COLO668 (cell line): ENCODE results near the gene ERC2.

ENCODE experiments used
- DNase-seq: peaks from one replicate; lab custom pipeline; 2025; ENCODE audit not compliant: unreplicated experiment; lab: John Stamatoyannopoulos, UW

The ERC2 gene

DNA sequence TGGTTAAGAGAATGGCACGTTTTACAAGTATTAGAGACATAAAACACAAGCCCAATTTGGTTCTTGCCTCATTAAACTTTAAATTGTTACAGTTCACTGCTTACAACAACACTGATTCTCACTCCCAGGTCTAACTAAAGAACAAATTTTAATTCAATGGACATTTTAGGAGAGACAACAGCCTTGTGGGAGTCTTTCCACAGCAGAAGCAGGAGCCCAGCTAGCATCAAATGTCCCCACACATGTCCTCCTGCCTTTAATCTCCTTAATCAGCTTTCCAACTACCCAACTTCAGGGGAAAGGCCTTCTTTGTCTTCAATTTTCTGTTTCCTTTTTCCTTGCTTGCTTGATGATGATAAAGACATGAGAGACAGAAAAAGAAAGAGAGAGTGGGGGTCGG lies 693.4 kb downstream of the ERC2 start:
- no peak for DNase-seq

DNA sequence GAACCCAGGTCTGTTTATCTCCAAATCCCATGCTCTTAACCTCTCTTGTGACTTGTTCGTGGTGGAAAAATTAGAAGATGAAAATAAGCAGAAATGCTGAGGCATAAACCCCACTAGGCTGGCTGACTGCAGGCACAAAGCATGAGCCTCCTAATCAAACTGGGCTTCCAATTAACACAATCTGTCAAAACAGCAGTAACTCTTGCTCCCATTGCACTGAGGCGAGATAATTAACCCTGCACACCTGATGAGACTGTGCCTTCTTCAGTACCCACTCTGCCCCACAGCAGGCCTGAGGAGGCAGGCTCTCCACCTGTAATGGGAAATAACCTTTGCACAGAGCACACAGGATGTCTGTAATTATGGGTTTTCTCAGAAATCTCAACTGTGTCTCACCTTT lies 696.8 kb downstream of the ERC2 start:
- no peak for DNase-seq

DNA sequence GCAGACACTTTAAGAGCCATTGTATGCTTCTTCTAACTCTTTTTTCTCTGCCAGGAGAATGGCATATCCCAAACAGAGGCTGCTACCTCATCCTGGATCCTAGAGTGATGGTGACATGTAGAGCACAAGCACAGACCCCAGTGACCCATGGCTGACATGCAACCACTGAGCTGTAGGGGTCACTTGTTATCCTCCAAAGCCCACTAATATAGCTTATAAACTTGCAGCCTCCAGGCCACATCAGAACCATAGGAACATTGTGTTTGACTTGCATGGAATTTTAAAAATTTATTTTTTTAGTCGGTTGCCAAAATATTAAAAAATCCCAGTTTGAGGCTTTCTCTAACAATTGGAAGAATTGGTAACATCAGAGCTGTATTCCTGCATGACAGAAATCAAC lies 698.2 kb downstream of the ERC2 start:
- DNase-seq = no peak

DNA sequence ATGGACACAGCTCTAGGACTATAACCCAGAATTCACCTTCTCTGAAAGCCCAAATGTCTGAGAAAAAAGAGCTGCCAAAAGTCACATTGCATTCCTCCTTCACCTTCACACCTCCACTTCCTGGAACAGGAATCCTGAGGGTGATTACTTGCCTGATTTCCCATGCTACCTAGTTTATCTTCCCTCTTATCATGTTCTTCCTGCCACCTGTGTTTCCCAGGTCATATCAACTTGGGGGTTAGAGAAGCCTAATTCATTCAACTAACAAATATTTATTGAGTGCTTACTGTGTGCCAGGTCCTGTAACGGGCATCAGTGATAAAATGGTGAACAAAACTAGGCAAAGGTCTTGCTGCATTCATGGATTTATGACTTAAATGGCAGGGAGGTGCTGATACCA lies 701.5 kb downstream of the ERC2 start:
- DNase-seq = no peak

DNA sequence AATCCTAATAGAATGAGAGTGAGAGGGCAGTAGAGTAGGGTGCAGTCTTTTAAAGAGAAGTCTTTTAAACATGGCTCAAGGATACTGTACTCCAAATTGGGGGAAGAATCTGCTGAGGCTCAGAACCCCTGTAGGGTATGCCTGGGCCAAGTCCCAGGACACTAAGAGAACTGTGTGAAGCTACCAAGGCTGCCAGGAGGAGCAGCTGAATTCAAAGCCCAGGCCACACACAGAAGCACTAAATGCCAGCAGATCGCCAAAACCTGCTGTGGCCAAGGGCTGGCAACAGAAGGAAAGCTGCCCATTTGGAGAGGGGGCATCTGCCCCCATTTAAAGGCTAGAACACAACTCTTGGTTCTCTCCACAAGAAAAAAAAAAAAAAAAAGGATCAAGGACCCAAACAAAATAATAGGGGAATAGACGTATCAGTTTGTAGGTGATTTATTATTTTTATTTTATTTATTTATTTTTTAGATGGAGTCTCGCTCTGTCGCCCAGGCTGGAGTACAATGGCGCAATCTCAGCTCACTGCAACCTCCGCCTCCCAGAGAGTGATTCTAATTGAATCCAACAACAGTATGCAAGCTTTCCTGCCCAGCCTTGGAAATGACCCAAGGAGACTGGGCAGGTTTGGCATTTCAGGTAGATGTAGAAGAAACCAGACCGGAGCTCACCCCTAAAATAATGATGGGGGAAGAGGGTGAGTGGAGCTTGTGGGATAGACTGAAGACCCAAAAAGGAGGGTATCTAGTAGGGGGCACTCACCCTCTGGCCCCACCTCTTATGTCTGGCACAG lies 702.2 kb downstream of the ERC2 start:
- DNase-seq = no peak

DNA sequence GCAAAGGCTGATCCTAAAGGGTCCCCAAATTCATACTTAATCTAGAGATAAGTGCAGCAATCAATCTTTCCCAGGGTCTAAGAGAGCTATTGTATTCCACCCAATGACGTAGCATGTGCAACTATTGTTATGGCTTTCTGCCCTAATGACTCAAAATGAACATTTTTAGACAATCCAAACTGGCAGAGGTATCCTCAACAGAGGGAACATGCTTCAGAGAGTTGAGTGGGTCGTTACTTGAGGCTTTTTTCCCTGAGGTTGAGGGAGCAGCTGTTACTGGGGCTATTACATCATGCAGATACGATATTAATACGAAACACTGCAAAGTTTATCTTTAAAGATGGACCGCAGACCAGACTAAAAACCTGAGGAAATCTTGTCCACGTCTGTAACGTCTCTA lies 702.9 kb downstream of the ERC2 start:
- no peak for DNase-seq

DNA sequence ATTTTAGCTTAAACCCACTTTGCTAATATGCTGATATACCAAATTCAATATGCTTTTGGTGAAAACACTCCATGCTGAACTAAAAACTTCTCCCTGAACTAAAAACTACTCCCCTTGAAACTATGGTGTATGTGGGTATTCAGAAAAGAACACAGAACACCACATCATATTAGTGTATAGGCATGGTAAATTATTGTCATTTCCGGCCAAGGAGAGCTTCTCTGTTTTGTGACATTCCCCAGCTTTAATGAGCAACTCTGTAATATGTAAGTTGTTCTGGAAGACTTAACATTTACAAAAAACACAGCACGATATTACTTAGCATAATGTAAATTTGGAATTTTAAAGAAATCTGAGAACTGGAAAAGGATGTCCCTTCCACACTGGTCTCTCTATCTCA lies 711.3 kb downstream of the ERC2 start:
- DNase-seq = no peak

DNA sequence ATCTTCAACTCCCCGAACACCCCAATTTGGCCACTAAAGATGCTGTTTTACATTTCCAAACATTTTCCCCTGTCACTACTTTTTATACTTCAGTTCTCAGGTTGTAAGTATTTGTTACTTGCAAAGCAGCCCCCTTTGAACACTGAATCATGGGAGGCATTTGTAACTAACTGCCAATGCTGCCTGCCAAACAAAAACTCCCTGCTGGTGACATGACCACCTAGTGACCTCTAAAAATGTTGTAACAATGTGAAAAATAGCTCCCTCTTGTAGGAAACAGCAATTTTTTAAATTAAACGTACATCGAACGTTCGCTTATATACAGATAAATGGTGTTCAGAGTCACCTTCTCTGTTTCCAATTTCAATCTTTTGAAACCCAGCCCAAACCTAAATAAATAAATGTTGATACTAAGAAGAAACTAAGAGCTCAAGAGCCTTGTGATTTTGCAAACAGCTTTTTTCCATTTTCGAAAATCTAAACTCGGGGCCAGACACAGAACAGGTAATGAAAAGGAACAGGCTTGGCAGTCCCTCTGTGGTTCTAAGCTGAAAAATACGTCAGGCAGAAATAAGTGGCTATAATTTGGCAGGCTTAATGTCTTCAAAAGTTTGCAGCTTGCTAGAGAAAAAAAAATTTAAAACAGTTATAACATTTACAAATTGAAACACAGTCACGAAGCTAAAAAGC lies 712.6 kb downstream of the ERC2 start:
- no peak for DNase-seq

DNA sequence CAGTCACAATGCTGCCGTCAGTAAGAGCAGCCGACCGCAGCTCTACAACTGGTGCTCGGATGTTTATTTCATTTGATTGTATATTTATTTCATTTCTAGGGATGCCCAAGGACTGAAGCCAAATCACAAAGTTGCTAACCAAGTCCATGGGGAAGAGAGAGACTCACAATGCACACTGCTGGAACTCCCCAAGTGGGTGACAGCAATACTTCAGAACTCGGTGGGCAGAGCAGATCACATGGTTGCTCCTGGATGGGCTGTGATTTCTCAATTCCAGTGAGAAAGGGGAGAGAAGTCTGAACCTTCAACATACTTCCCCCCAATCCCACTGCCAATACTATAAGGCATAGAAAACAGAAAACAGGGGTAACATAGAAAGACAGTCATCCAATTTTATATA lies 715.4 kb downstream of the ERC2 start:
- no peak for DNase-seq

DNA sequence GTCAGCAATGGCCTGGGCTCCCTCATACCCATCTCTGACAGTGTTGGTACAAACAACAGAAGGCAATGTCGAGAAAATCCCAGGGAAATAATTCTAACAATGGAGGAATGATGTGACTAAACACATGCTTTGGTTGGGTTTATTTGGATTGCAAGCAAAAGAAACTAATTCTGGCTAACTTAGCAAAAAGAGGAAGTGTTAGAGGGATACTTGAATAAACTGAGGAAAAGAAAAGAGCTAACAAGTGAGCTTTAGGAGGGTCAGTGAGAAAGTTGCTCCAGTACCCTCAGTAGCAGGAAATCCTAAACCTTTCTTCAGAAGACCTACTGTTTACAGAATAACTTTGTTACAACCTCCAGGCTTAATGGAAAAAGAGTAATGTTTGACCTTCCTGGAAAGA lies 716.5 kb downstream of the ERC2 start:
- no peak for DNase-seq

DNA sequence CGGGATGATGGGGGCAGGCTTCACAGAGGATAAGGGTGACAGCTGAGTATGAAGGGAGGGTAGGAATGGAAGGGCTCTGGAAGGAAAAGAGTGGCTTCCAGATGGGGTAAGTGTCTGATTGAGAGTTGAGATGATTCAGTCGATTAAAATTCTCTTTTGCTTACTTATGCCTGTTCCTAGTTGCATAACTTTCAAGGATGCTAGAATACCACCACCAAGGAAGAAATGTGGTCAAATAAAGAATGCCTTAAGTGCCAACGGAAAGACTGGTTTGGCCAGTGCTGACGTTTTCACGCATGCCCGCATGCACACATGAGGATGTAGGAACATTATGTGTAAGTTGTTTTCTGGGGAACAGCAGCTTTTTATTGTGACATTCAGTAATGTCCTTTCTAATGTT lies 717.7 kb downstream of the ERC2 start:
- DNase-seq = no peak

DNA sequence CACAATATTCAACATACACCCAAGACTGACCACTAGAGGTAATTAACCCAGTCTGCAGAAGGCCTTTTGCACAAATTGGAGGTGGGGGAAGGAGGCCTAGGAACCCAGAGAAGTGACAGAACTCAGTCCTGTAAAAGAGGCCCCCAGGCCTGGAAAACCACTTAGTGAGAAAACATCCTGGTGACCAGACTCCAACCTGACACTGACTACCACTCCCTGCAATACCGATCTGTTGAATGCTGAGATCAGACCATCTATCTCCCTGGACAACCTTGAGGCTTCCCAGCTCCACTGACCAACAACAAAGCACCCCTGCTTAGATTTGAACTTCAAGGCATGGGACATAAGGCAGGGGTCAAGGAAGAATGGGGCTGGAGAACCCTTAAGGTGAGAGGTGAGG lies 719.2 kb downstream of the ERC2 start:
- no peak for DNase-seq

DNA sequence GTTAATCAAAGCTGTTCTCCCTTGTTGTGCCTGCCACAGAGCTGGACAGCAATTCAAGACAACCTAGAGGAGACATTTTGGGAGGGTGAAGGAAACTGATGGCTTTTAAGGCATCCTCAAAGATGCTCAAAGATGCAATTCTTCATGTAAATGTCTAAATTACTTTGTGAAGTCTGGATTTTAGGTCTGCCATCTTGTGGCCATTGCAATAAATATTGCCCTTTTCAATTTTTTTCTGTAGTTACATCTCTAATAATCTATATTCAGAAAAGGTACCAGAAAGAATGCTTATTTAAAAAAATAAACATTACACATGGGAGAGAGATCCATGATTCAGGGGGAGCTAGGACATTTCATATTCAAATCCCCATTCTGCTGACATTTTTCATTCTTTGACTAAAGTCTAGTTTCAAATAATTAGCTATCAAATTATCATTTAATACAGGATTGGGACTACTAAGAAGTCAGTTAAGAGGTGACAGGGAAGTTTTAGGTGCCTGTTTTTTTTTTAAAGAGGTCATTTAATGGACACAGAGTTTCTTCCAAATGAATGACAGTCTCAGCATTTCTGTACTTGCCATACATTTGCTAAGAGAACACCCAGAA lies 721.4 kb downstream of the ERC2 start:
- DNase-seq = no peak

DNA sequence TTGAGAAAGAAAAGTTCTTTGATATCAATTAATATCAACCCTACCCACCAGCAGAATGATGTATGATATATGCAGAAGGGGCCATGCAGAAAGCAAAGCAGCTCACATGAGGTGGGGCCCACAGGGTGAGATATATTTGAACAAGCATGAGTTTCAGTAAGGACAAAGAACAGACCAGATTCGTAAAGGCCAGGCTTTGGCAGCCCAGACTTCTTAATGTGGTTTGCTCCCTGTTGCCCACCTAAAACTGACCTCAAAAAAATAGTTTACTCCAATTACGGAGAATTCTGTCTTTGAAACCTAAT lies 725.5 kb downstream of the ERC2 start:
- no peak for DNase-seq

DNA sequence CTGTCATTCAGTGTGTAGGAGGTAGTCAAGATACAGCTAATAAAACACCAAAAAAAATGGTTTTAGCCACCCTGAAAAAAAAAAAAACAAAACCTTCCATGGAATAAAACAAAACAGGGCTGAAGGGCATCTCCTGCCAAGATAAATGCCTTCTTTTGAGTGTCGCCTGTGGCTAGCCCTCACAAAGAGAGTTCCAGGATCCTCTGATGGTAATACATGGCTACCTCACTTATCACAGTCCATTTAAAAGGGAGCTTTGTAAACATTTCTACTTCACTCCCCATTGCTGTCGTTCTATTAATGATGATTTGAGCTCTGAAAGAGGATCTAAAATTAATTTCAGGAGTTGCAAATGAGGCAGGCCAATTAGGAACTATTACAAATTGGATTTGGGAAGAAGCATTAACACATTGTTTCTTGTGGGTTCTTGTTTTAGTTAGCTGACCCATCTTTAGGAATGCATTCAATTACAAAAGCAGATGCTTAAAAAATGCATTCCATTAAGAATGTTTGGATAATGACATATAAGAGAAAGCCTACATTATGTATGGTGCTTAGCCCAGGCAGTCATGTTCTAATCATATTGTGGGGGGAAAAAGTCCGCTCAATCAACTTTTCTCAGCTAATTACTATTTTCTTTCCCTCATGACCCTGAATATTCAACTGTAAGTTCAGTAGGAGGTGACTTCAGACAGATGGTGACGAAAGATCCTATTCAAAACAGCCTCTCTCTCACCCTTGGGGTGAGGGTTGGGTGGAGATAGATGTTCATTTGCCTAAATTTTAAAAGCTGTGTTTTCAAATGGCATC lies 726.0 kb downstream of the ERC2 start:
- no peak for DNase-seq

DNA sequence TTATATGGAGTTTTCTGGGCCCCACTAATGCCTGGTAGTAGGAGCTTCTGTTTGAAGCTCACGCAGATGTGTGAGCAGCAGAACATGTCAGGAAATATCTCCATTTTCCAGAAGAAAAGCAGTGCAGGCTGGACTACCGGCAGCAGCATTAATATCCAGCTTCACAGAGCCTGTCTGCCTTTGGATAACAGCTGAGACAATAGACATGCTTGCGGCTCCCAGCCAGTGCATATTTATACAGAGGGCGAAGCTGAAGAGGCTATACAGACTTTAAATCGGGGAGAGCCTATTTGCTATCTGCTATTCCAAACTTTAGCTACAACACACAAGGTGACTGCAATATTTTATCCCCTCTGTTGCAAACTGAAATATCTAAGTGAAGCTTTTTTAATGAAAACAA lies 731.1 kb downstream of the ERC2 start:
- no peak for DNase-seq

DNA sequence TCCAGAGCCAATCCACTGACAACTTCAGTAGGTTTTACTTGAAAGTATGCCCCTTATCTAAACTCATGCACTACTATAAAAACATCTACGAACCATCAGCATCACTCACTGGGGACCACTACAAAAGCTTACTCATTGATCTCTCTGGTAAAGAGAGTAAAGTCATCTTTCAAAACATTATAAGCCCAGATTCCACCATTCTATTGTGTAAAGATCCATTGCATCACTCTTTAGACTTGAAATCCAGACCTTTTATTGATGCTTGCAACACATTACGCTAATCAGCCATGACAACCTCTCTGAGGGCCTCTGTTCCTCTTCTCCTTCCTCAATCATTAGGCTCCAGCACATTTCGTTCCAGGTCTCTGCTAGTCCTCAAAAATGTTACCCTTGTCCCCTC lies 732.3 kb downstream of the ERC2 start:
- no peak for DNase-seq

DNA sequence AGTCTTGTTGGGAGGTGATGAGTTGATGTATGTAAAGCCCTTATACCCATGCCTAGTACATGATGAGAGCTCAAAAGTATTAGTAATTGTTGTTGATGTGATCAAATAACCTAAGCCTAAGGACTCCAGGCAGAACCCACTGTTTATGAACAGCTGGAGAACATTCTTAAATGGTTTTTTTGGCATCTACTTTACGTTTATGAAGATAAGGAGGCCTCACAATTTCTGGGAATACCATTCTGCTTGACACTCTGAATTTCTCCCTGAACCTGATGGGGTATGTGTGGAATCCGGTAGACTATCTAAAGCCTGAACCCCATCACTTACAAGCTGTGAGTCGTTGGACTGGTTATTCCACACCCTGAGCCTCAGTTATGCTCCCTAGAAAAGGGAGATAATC lies 736.5 kb downstream of the ERC2 start:
- no peak for DNase-seq

DNA sequence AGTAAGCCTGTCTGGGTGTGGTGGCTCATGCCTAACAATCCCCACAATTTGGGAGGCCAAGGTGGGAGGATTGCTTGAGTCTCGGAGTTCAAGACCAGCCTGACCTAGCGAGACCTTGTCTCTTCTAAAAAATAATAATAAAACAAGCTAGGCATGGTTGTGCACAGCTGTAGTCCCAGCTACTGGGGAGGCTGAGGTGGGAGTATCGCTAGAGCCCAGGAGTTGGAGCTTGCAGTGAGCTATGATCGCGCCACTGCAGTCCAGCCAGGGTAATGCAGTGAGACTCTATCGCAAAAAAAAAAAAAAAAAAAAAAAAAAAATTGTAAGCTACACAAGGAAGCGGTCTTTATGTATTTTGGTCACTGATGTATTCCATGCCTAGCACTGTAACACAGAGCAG lies 738.7 kb downstream of the ERC2 start:
- DNase-seq = no peak

DNA sequence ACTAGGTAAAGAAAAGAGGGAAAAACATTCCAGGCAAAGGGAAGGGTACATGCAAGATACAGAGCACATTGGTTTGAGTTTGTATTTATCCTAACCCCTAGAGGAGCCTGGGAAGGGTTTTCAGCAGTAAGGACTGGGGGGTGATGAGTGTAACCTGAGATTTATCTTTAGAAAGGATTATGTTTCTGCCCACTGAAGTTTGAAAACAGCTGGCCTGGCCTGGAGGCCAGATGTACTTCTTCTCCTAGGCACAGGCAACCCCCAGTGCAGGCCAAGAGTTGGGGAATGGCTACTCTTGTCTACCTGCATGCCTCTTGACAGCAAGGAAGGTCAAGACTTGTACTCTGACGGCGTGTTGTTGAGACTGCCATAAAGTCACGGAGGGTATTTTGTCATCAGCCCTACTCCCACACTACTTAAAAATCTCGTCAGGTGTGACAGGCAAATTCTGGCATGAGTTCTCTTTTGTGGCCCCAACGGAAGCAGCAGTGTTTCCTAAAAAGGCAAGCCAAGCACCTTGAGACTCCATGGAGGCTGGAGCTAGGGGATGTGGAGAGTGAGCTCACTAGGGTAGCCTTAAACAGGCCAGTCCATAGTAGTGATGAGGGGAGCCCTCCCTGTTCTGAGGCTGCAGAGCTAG lies 739.7 kb downstream of the ERC2 start:
- DNase-seq = no peak

DNA sequence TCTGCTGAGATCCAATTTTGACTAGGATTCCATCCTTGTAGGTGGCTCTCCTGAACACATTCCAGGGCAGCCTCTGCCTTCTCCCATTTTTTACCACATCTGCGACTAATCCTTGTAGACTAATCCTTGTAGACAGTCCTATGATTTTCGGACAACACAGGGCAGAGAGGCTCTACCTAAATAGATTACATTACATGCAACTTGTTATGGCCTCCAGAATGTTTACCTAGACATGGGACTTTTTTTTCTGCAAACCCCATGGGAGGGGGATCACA lies 741.8 kb downstream of the ERC2 start:
- DNase-seq = no peak
